Hindlimb muscle (tissue), 1 donor: ENCODE data around the gene ABHD15. TPM values are rescaled to one million over a fixed set of nuclear protein-coding genes. Genes with fewer than 3 reads are reported as not detected.
A peak's percentile ranks its signal among the peaks of the same experiment; 100 is the strongest.

Source experiments
- DNase-seq: peaks from one replicate; pipeline ENCODE4 v3.0.0-alpha.2; 2013
- polyA plus RNA-seq: library from polyadenylated mRNA; unstranded; fragments of 120-200 nt; gene quantifications from one replicate; pipeline ENCODE4 v1.2.1, GENCODE V29; 2013; ENCODE audit not compliant: insufficient read length

ABHD15 gene
- polyA plus RNA-seq, 1 donor = 5.1 TPM

GRCh38 chr17:29582254-29582765 lies 15.5 kb upstream of the ABHD15 start:
- no peak for DNase-seq

DNA sequence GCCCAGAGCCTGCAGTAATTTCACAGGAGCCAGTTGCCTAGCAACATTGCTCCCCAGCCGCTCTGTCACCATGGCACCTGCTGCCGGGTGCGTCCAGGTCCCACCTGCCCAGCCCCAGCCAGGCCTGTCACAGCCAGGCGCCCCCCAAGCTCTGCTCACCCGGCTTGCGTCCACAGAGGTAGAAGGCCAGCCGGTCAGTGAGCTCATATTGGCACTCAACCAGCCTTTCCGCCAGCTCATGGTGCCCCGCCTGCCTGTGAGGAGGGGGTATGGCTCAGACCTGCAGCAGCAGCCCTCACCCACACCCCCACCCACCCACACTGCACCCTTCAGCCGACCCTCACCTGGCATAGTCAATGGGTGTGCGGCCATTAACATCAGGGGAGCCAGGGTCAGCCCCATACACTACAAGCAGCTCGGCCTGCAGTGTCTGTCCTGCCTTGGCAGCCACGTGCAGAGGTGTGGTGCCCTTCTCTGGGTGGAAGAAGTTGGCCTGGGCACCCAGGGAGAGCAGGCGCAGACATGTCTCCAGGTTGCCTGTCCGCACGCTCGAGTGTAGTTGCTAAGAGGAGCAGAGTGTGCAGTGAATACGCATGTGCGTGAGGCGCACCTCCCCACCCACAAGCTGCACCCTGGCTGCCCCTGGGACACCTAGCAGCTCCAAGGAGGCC lies 14.9 kb upstream of the ABHD15 start:
- no peak for DNase-seq

DNA sequence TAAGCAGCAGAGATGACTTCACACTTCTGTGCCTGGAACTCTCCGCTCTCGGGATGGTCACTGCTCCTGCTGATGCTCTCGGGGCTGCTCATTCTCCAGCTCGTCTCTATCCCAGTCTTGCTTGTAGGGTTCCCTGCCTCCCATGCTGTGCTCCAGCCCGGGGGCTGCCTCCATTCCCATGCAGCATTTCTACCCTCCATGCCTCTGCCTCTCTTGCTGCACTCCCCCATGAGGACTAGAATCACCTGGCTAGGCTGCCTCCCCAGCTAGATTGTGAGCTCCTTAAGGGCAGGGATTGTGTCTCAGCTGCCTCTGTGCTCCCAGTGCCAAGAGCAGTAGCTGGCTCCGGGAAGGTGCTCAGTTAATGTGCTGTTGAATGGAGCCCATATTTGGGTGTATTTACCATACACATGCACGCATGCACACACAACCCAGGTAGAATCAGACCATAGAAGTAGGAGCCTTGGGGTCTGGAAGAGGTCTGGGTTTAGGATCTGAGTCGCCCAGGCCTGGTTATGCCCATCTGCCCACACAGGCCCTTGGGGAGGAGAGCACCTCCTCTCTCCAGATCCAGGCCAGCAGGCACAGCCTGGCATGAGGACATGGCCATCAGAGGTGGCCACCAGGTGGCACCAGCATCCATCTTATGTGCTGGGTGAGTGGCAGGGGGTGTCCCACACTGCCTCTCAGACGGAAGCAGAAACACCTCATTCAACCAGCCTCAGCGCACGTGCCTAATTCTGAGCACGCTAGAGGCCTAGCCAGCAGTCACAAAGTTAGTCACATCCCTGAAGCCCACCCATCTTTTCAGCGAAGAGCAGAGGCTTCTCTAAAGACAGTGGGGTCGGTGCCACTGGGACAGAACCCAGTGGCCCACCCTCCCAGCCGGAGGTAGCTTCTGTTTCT lies 13.3 kb upstream of the ABHD15 start:
- DNase-seq = peak; percentile 81

GRCh38 chr17:29578626-29579485 lies 12.0 kb upstream of the ABHD15 start:
- DNase-seq = no peak

- peak; percentile 65 for DNase-seq
Observed at GRCh38 chr17:29577385-29578211, 10.8 kb upstream of the ABHD15 start.

GRCh38 chr17:29577001-29577370 lies 10.1 kb upstream of the ABHD15 start:
- no peak for DNase-seq

GRCh38 chr17:29576214-29577000 lies 9.6 kb upstream of the ABHD15 start:
- DNase-seq = no peak

DNA sequence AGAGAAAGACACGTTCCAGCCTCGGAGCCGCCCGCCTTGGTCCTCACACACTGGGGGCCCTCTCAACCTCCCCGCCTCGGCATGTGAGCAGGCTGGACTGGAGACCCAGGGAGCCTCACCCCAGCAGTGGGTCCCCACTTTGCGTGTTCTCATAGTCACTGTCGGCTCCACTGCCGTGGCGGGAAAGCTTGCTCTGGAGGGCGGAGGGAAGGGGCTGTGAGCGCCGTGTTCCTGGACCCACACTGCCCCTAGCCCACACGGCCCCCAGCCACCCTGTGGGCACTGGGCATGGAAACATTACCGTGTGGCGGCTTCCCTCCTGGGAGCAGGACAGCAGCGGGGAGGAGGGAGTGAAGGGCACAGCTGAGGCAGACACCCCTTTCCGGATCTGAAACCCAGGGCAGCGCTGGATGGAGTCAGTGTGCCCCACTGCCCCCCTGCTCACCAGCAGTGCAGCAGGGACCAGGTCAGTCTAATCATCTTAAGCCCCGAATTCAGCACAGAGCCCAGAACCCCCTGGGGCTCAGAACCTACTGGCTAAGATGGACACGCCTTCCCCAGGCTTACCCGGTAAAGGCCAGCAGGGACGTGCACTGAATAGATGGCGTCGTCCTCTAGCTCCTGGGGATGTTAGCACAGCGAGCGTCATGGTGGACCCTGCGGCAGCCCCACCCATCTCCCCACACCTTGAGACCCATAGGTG lies 8.8 kb upstream of the ABHD15 start:
- no peak for DNase-seq

- DNase-seq = no peak
Observed at GRCh38 chr17:29574732-29575510, 8.1 kb upstream of the ABHD15 start.

GRCh38 chr17:29573871-29574731 lies 7.3 kb upstream of the ABHD15 start:
- no peak for DNase-seq

- no peak for DNase-seq
Observed at GRCh38 chr17:29573558-29573869, 6.7 kb upstream of the ABHD15 start.

DNA sequence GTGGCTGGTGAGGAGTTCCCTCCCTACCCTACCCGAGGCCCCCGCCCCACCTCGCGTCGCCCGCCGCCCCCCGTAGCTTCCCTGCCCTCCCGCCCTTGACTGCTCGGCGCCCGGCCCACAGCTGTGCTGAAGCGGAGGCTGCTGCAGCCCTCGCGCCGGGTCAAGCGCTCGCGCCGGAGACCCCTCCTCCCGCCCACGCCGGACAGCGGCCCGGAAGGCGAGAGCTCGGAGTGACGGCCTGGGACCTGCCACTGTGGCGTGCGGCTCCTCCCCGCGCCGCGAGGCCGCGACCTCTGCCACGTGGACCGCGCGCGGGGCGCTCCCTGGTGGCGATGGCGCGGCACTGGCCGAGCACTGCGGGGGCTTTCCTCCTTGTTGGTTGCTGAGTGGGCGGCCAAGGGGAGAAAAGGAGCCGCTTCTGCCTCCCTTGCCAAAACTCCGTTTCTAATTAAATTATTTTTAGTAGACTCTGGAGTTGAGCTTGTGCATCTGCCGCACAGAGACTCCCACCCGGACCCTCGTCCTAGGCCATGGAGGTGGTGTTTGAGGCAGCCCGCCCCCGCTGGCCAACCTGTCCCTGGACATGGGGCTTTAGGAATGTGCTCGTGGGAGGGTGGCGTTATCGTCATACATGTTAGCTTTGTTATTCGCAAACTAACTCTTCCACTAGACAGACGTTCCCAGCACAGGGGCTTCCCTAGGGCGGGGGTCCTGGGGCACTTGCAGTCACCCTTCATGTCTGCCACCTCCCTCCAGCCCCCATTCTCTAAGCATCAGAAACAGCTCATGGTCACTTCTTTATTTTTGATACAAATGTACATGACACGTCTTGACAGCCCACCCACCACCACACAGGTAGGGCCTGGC lies 6.1 kb upstream of the ABHD15 start:
- peak; percentile 78 for DNase-seq

- no peak for DNase-seq
Observed at GRCh38 chr17:29571883-29572681, 5.2 kb upstream of the ABHD15 start.

DNA sequence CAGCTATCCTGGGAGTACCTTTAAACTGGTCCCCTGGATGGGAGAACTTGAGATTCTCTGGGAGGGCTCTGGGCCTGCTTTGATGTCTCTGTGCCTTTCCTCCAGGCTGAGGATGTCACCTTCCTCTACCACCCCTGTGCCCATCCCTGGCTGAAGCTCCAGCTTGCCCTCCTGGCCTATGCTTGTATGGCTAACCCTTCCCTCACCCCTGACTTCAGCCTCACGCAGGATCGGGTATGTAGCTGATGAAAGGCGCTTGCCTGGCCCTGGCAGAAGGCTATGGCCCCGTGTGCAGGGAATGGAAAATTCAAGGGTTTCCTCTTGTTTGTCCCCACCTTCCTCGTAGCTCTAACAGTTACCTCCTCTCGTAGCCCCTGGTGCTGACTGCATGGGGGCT lies 4.6 kb upstream of the ABHD15 start:
- no peak for DNase-seq

- no peak for DNase-seq
Observed at GRCh38 chr17:29570521-29570920, 3.7 kb upstream of the ABHD15 start.

- no peak for DNase-seq
Observed at GRCh38 chr17:29569245-29569950, 2.6 kb upstream of the ABHD15 start.
